SW480 (cell line): Measurements from ENCODE around the gene CMAS.
A peak's percentile ranks its signal among the peaks of the same experiment; 100 is the strongest.
"Not testable (repeated sequence)": the region's sequence is repeated elsewhere in the genome, so short reads cannot be mapped to it uniquely, and the experiment has no call there.

Source experiments
- DNase-seq: peaks from one replicate; pipeline ENCODE4 v3.0.0-alpha.2; 2016; ENCODE audit warnings: low spot score

Gene CMAS

GRCh38 chr12:22046090-22046967 is at the start of gene CMAS:
Gene CMAS, plus strand, starts transcription at chr12:22046218. Its CDS starts 86 bp downstream, at chr12:22046304.
- DNase-seq: peak; percentile 92

- DNase-seq: no peak
These were observed 47.7 kb upstream of the CMAS start for GRCh38 chr12:21998295-21998694.

- DNase-seq: no peak
These were observed 47.2 kb upstream of the CMAS start for GRCh38 chr12:21998782-21999181.

- no peak for DNase-seq
These were observed 43.6 kb upstream of the CMAS start for GRCh38 chr12:22002430-22002829.

GRCh38 chr12:22007794-22008193 is 38.2 kb upstream of the CMAS start:
- not testable (repeated sequence) for DNase-seq

- no peak for DNase-seq
These were observed 37.8 kb upstream of the CMAS start for GRCh38 chr12:22008196-22008595.

- DNase-seq: no peak
These were observed 31.8 kb upstream of the CMAS start for GRCh38 chr12:22014041-22014782.

GRCh38 chr12:22014783-22015144 is 31.3 kb upstream of the CMAS start:
- no peak for DNase-seq

- DNase-seq: no peak
These were observed 29.0 kb upstream of the CMAS start for GRCh38 chr12:22016982-22017381.

GRCh38 chr12:22018860-22019259 is 27.2 kb upstream of the CMAS start:
- peak; percentile 80 for DNase-seq

- DNase-seq: not testable (repeated sequence)
These were observed 22.5 kb upstream of the CMAS start for GRCh38 chr12:22023489-22023888.

GRCh38 chr12:22029491-22029890 is 16.5 kb upstream of the CMAS start:
- DNase-seq: no peak

GRCh38 chr12:22029991-22030390 is 16.0 kb upstream of the CMAS start:
- DNase-seq: no peak

- no peak for DNase-seq
These were observed 13.3 kb upstream of the CMAS start for GRCh38 chr12:22032732-22033131.

- DNase-seq: no peak
These were observed 11.1 kb upstream of the CMAS start for GRCh38 chr12:22034709-22035506.

- DNase-seq: no peak
These were observed 8.1 kb upstream of the CMAS start for GRCh38 chr12:22037947-22038346.

- DNase-seq: no peak
These were observed 7.3 kb upstream of the CMAS start for GRCh38 chr12:22038734-22039133.

GRCh38 chr12:22039361-22039760 is 6.7 kb upstream of the CMAS start:
- no peak for DNase-seq

- DNase-seq: no peak
These were observed 2.9 kb upstream of the CMAS start for GRCh38 chr12:22042976-22043669.

GRCh38 chr12:22043943-22044342 is 2.1 kb upstream of the CMAS start:
- DNase-seq: no peak

- DNase-seq: no peak
These were observed 1.6 kb upstream of the CMAS start for GRCh38 chr12:22044391-22044790.

GRCh38 chr12:22046968-22047390 is 961 bp downstream of the CMAS start:
- DNase-seq: peak; percentile 68
